NCI-H1930 (cell line): ENCODE results near the gene VSTM2A.

ENCODE experiments used
- DNase-seq, 2 experiments: peaks; one replicate each; lab custom pipeline; 2025; lab: John Stamatoyannopoulos, UW

VSTM2A gene

DNA sequence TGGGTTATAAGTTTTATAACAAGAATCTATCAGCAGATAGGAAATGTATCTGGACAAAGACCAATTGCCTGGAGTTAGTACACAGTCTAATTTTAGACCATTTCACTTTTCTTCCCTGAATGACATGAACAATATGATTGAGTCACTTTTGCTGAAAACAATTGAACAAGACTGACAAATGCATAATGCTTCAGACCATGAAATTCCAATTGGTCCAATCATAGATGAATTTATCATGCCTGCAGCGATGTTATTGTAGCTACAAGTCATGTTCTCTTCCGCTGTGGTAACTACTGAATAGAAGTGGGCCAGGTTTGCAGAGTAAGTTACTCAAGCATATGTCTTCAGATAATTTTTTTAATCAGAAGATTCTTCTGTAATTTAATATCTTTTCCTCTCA, 73.4 kb downstream of the VSTM2A start:
- DNase-seq, result no peak
